ENCODE results near the gene TOP1.
A peak's percentile ranks its signal among the peaks of the same experiment; 100 is the strongest.

Gene TOP1

GRCh38 chr20:41048461-41049301 is 20.1 kb downstream of the TOP1 start (continued):
- TF ChIP-seq TSHZ1 (tag by site-specific recombination; IDR thresholded peaks at IDR 0.05; ENCODE audit: borderline replicate concordance) (peak; percentile 96; the same call in 1 of the 2 replicates), KLF1 (tag by site-specific recombination; IDR thresholded peaks at IDR 0.05) (peak; percentile 39; the same call in 1 of the 2 replicates), RBAK (tag by site-specific recombination; IDR thresholded peaks at IDR 0.05) (no peak), OSR2 (tag by site-specific recombination; IDR thresholded peaks at IDR 0.05) (peak; percentile 97), ZNF580 (tag by site-specific recombination; IDR thresholded peaks at IDR 0.05) (peak; percentile 99), GFI1B (tag by site-specific recombination; IDR thresholded peaks at IDR 0.05) (peak; percentile 75), ZBTB8A (tag by site-specific recombination; IDR thresholded peaks at IDR 0.05) (no peak), ZNF707 (tag by site-specific recombination; IDR thresholded peaks at IDR 0.05) (no peak), OVOL3 (tag by site-specific recombination; IDR thresholded peaks at IDR 0.05) (peak; percentile 89), ZNF121 (tag by site-specific recombination; IDR thresholded peaks at IDR 0.05) (no peak), KLF16 (tag by site-specific recombination; IDR thresholded peaks at IDR 0.05) (peak; percentile 79), KLF8 (tag by site-specific recombination; IDR thresholded peaks at IDR 0.05) (peak; percentile 69), SP2 (tag by site-specific recombination; IDR thresholded peaks at IDR 0.05) (no peak; the same call in 1 of the 2 replicates), MEIS1 (CRISPR knock-in tag; IDR thresholded peaks at IDR 0.05; ENCODE audit: borderline replicate concordance) (no peak), ZSCAN16 (tag by site-specific recombination; IDR thresholded peaks at IDR 0.05) (peak; percentile 53; the same call in 1 of the 2 replicates), ZNF629 (tag by site-specific recombination; IDR thresholded peaks at IDR 0.05) (peak; percentile 54), ZSCAN30 (tag by site-specific recombination; IDR thresholded peaks at IDR 0.05) (0 out of 2 replicates have a peak, but pooled peaks have one; percentile 6), GLI2 (tag by site-specific recombination; IDR thresholded peaks at IDR 0.05; ENCODE audit: borderline replicate concordance, low read depth) (peak; percentile 11; the same call in 1 of the 2 replicates), ZNF366 (tag by site-specific recombination; conservative IDR thresholded peaks at IDR 0.05) (peak; percentile 80), IKZF3 (tag by site-specific recombination; IDR thresholded peaks at IDR 0.05) (peak; percentile 86), ZBTB1 (tag by site-specific recombination; IDR thresholded peaks at IDR 0.05) (peak; percentile 43; the same call in 1 of the 2 replicates), ZNF350 (tag by site-specific recombination; IDR thresholded peaks at IDR 0.05) (no peak), ZNF843 (tag by site-specific recombination; IDR thresholded peaks at IDR 0.05) (peak; percentile 92), HOXC10 (CRISPR knock-in tag; IDR thresholded peaks at IDR 0.05) (no peak), FEZF1 (tag by site-specific recombination; IDR thresholded peaks at IDR 0.05) (peak; percentile 94), ZNF341 (tag by site-specific recombination; IDR thresholded peaks at IDR 0.05; ENCODE audit: low read depth) (0 out of 2 replicates have a peak, but pooled peaks have one; percentile 14), ZEB2 (tag by site-specific recombination; IDR thresholded peaks at IDR 0.05) (0 out of 2 replicates have a peak, but pooled peaks have one; percentile 35), ZSCAN23 (tag by site-specific recombination; IDR thresholded peaks at IDR 0.05) (peak; percentile 58; the same call in 1 of the 2 replicates), BCL11A (tag by site-specific recombination; IDR thresholded peaks at IDR 0.05; ENCODE audit: low read depth) (0 out of 2 replicates have a peak, but pooled peaks have one; percentile 53), ZNF600 (tag by site-specific recombination; IDR thresholded peaks at IDR 0.05) (peak; percentile 57), ZNF138 (tag by site-specific recombination; IDR thresholded peaks at IDR 0.05; ENCODE audit: borderline replicate concordance) (no peak), TRIM28 (IDR thresholded peaks at IDR 0.05; ENCODE audit: borderline replicate concordance, low read length) (no peak), ZNF394 (tag by site-specific recombination; IDR thresholded peaks at IDR 0.05; ENCODE audit: borderline replicate concordance) (no peak)
- TF ChIP-seq, protein P1, sequence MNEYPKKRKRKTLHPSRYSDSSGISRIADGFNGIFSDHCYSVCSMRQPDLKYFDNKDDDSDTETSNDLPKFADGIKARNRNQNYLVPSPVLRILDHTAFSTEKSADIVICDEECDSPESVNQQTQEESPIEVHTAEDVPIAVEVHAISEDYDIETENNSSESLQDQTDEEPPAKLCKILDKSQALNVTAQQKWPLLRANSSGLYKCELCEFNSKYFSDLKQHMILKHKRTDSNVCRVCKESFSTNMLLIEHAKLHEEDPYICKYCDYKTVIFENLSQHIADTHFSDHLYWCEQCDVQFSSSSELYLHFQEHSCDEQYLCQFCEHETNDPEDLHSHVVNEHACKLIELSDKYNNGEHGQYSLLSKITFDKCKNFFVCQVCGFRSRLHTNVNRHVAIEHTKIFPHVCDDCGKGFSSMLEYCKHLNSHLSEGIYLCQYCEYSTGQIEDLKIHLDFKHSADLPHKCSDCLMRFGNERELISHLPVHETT (tag by site-specific recombination; IDR thresholded peaks at IDR 0.05) = 0 out of 2 replicates have a peak, but pooled peaks have one; percentile 63
- TF ChIP-seq, protein P2, sequence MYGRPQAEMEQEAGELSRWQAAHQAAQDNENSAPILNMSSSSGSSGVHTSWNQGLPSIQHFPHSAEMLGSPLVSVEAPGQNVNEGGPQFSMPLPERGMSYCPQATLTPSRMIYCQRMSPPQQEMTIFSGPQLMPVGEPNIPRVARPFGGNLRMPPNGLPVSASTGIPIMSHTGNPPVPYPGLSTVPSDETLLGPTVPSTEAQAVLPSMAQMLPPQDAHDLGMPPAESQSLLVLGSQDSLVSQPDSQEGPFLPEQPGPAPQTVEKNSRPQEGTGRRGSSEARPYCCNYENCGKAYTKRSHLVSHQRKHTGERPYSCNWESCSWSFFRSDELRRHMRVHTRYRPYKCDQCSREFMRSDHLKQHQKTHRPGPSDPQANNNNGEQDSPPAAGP (tag by site-specific recombination; IDR thresholded peaks at IDR 0.05) = 0 out of 2 replicates have a peak, but pooled peaks have one; percentile 68

All from HEK293 (cell line).